Activated CD4-positive, alpha-beta T cell treated with anti-CD3 and anti-CD28 coated beads, Interleukin-2, amount 50 U/mL, for 1 hour (primary cell): ENCODE results near the gene TRIM15.

Experiments
- DNase-seq: peaks from one replicate; pipeline ENCODE4 v3.0.0-alpha.2; 2020

TRIM15 gene

DNA sequence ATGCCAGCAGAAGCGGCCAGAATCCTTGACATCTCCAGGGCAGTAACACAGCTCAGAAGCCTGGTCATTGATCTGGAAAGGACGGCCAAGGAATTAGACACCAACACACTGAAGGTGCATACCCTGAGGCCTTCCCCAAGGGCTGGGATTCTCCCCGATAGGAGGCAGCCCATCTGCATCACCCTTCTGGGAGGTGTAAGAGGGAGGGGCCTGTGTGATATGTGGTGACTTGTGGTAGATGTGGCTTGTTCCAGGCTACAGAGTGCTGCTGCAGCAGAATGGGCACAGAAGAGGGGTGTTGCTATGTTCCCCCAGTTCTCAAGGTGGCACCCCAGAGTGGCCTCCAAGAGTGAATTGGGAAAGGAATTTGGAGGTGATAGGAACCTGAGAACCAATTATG is 16.2 kb upstream of the TRIM15 start:
- DNase-seq = no peak

GRCh38 chr6:30149234-30149633 is 14.1 kb upstream of the TRIM15 start:
- no peak for DNase-seq

- DNase-seq = no peak
Measured at GRCh38 chr6:30149858-30150550, 13.3 kb upstream of the TRIM15 start.

GRCh38 chr6:30150671-30151395 is 12.5 kb upstream of the TRIM15 start:
- DNase-seq = no peak

GRCh38 chr6:30151580-30151979 is 11.8 kb upstream of the TRIM15 start:
- DNase-seq = no peak

GRCh38 chr6:30152016-30152673 is 11.2 kb upstream of the TRIM15 start:
- DNase-seq = no peak

DNA sequence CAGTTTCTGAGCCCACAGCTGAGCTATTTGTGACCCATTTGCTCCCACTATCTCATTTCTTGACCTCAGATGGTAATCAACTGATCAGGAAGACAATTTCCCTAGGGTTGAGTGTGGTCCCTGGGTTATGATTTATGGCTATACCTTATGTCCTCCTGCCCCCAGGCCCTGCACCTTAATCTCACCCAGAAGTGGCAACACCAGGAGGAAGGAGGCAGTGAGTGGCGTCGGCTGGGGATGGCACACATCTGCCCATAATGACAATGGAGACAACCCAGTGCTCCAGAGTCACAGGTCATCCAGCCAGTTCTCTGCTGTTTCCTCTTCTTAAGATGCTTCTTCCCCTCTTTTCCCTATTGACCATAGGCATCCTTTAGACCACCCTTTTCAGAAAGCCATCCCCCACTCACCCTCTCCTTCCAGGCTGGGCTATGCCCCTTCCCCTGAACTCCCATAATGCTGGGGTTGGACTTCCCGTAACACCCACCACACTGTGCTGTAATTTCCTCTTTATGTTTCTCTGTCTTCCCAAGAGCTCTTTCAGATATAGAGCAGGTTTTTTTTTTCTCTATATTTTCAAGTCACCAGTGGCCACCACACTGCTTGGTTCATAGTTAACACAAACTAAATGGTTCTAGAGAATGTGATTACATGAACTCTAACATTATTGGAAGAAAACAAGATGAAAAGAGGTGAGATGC is 10.3 kb upstream of the TRIM15 start:
- DNase-seq = no peak

- DNase-seq = no peak
Measured at GRCh38 chr6:30154061-30154460, 9.3 kb upstream of the TRIM15 start.

- DNase-seq = no peak
Measured at GRCh38 chr6:30154709-30155519, 8.4 kb upstream of the TRIM15 start.

DNA sequence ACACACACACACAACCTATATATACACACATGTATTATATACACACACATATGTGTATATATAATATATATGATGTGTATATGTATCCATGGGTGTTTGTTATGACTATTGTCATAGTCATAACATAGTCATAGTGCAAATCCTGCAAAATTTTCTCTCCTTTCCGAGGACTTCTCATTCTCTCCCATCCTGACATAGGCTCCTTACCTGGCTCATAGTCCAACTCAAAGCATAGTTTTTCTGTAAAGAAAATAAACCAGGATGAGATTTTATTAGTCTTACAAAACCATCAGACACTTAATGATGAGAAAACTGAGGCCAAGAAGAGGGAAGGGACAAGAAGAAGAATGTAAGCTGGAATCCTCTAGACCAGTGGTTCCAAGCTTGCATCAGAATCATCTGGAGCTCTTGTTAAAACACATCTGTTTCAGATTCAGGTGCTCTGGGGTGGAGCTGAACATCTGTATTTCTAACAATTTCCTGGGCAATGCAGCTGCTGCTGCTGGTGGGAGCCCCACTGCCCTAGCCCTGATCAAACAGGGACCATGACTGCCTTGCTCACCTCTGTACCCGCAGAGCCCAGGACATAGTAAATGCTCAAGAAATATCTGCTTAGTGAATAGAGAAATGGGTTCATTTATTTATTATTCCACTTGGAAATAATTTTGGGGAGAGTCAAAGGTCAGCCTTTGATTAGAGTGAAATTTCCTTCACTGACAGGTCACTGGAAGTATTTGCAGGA is 7.7 kb upstream of the TRIM15 start:
- no peak for DNase-seq

DNA sequence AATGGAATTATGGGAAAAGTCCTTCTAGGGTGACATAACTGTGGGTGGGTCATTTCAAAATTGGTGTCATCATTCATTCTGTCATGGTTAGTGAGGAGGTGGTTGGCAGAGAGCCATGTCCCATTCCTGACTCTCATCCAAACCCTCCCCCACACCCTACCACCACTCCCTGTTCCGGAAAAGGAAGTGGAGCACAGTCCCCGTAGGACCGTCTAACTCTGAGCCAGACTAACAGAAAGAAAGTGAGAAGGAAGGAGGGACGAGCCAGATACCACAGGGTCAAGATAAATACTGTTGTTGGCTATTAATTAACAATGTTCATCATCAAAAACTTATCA is 7.1 kb upstream of the TRIM15 start:
- no peak for DNase-seq

DNA sequence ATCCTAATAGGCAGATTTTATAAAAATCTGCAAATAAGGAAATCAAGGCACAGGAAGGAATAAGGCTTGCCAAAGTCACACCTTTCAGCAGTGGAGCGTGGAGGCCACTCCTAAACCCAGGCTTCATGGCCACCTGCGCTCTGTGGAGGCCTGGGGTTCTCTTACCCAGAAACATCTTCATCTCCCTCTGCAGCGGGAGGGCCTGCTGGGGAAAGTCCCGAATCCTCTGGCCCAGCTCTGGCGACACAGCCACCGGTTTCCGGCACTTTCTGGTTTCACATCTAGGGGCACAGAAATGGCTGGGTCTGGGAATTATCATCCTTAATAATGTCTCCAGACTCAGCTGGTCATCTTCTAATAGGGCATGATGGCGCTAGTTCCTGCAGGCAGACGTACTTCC is 6.6 kb upstream of the TRIM15 start:
- DNase-seq = no peak

DNA sequence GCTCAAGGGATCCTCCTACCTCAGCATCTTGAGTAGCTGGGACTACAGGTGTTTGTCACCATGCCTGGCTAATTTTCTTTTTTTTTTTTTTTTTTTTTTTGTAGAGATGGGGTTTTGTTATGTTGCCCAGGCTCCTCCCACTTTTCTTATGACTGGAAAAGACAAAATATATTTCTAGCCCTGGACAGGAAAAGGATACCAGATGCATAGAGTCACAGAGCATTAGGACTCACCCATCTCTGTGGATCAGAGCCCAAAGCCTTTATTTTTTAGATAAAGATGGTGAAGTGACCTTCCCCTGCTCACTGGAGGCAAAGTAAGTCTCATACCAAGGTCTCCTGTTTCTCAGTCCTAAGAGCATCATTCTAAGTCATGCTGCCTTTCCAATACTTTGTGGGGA is 5.8 kb upstream of the TRIM15 start:
- DNase-seq = no peak

DNA sequence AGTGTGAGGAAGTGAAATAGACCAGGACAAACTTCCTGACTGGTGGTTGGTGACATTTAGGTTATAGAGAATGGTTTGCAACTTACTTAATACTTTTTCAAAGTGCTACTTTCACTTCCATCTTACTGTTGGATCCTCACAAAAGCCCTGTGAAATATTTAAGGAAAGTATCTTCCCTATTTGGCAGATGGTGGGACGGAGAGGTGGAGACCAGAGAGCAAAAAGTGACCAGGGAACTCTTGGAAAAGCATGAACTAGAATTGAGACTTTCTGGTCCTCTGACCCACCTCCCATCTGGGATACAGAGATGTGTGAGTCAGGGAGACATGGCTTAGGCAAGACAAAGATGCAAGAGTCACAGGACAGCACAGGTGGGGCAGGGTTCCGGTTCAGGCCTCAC is 5.3 kb upstream of the TRIM15 start:
- DNase-seq = no peak

DNA sequence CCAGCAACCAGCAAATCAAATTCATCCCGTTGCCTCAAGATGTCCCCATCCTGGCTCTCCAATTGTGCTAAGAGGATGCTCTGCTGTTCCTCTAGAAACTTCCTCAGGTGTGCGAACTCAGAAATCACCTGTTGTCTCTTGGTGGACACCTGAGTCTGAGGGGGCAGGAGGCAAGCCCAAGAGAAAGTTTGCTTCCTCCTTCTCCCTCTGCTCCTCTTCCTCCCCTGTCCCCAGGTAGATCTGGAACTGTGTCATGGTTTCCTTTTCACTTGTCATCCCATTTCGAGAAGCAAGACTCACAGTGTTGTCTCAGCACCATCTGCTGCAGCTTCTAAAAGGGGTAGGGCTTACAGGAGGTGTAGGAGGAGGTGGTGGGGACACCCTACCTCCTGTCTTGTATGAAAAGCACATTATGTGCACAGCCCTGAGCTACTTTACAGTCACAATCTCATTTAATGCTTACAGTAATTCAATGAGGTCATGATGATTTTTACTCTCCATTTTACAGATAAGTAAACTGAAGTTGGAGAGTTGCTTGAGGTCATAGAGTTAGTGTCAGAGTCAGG is 4.8 kb upstream of the TRIM15 start:
- DNase-seq = no peak

DNA sequence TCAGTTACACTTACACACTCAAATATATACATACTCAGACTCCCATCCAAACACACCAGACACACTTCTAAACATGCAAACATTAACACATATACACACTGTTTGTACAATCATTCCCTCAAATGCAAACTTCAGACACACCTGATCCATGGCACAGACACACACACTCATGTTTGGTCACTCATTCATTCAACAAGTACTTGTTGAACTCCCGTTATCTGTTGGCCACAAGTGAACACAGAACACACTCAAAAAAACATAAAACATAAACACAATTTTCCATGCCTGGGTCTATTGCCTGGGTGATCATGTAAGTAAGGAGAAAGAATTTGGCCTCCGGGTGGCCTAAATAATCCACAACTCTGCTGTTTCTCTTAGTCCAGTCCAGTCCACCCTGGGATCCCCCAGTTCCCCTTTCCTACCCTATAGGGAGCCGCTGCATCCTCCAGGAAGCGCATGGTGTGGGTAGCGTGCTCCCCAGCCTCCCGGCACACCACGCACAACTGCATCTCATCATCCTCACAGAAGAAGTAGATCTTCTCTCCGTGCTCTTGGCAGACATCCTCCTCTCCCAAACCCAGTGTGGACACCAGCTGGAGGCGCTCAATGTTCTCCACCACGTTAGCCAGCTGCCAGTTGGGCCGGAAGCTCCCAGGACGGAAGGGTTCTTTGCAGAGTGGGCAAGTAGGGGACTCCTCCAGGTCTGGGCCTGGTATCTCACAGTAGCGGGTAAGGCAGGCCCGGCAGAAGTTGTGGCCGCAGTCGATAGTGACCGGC is 3.1 kb upstream of the TRIM15 start:
- no peak for DNase-seq

DNA sequence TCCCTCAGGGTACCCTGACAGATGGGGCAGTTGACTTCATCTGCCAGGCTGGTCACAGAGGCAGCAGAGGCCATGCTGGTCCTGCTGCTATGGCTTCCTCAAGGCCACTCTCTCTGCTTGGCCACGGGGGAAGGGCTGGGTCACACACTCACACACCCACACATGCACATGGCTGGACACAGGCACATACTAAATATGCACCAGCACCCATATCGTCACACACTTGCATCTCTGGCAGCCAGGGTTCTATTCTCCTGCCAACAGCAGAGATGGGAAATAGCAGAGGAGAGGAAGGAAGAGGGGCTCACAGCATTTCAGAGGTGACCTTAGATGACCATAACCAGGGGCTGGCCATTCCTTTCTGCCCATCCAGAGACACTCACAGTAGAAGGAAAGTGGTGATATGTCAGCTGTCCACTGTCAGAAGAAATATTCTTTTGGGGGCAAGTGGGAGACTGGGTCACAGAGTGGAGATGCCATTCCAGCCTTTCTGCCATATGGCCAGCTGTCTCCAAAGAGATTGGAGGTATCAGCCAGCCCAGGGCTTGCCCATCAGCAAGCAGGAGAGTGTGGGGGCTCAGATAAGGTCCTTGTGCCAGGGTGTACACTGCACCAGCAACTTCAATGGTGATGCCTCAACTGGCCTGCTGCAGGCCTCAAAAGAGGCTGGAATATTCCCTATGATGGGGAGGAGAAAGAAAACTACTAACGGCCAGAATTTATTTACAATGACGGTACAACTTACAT is 2.4 kb upstream of the TRIM15 start, which contains the start of gene TRIM10:
TSS of gene TRIM10 (minus strand) at position 427 of the 747 bp plus-strand sequence. CDS start at position 74, 353 bp downstream.
- no peak for DNase-seq

GRCh38 chr6:30162265-30163089 is 869 bp upstream of the TRIM15 start:
- DNase-seq = no peak
